ENCODE measurements around the gene VAMP2. TPM values are rescaled to one million over a fixed set of nuclear protein-coding genes. Genes with fewer than 3 reads are reported as not detected.

Gene VAMP2
- total and polyA plus RNA-seq, 2 of the 4 experiments (the other 2 are of a cell fraction), result 2.3 to 33.3 TPM

DNA sequence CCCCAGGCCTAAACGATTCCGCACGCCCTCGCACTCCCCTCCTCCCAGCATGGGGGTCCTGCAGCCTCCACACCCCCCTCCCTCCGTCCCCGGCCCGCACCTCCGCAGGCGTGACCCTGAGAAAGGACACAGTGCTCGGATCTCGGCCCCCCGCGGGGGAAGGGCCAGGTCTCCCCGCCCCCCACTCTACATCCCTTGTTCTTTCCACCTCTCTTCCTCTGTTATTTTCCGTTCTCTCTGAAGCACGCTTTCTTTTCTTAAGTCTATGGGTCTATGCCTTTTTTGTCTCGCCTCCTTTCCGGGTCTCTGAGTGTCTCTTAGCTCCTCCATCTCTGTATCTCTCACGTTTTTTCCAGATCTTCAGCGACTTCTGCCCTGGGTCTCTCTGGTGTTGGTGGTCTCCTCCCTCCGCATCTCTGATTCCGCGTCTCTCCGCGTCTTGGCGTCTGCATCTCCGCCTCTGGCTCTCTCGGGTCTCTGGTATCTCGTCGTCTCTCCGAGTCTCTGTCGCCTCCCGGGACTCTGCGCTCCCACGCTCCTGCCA lies 36.7 kb downstream of the VAMP2 start:
- Histone ChIP-seq H3K56ac (ENCODE audit: extremely low read depth, insufficient read depth, low read length) (no peak overlapping the region), H2BK120ac (ENCODE audit: low read depth, low read length) (no peak overlapping the region), H3K4me2 (ENCODE audit: low read depth, low read length) (peak overlapping the region; percentile 95), H4K8ac (ENCODE audit: low read depth in 2 of 2, low read length in 2 of 2) (peak overlapping the region in 1 of 2 experiments; percentile 47; a peak in 1 of 4 replicates), H3K27me3 (ENCODE audit: control insufficient read depth, insufficient read depth, low read length) (no peaks in the 10 kb centered on the region), H4K91ac (ENCODE audit: insufficient read depth, low read depth, low read length) (no peak overlapping the region), H2BK15ac (ENCODE audit: low read depth, low read length) (no peak overlapping the region), H3K9me3 (ENCODE audit: control insufficient read depth, insufficient read depth, low read length) (no peaks in the 10 kb centered on the region), H3K79me1 (ENCODE audit: low read depth in 1 of 2, low read length in 2 of 2) (no peaks in the 10 kb centered on the region; a peak in 1 of 4 replicates), H3K18ac (ENCODE audit: low read depth, low read length) (no peak overlapping the region), H3K9ac (ENCODE audit: low read depth, low read length) (peak overlapping the region; percentile 15; the same call in 1 of the 2 replicates), H2AK9ac (replicated peaks; ENCODE audit: low read depth, low read length, poor library complexity) (peak overlapping the region; percentile 90), H3K23ac (ENCODE audit: low read depth, low read length) (peak overlapping the region; percentile 69; the same call in 1 of the 2 replicates), H3K27ac (ENCODE audit: insufficient read depth, low read length) (no peak overlapping the region), H2AFZ (replicated peaks; ENCODE audit: low read length, poor library complexity) (peak overlapping the region; percentile 89), H2BK20ac (ENCODE audit: low read depth, low read length) (no peak overlapping the region), H4K20me1 (ENCODE audit: insufficient read depth, low read length) (peaks cover 2% of the 10 kb centered on the region), H2AK5ac (ENCODE audit: low read depth, low read length) (no peak overlapping the region; the same call in 1 of the 2 replicates), H3K4ac (ENCODE audit: low read depth, low read length) (no peak overlapping the region), H2BK5ac (ENCODE audit: low read depth, low read length, poor library complexity, severe bottlenecking) (no peak overlapping the region), H3K4me3 (ENCODE audit: insufficient read depth, low read depth, low read length) (peak overlapping the region; percentile 69), H3K14ac (replicated peaks; ENCODE audit: low read depth, low read length) (no peak overlapping the region), H3K36me3 (ENCODE audit: control insufficient read depth, insufficient read depth, low read length) (no peaks in the 10 kb centered on the region), H4K5ac (ENCODE audit: low read depth, low read length) (no peak overlapping the region), H3K4me1 (ENCODE audit: control insufficient read depth, insufficient read depth, low read length) (peaks cover 8% of the 10 kb centered on the region), H3K9me1 (ENCODE audit: insufficient read depth, low read length) (peaks cover 7% of the 10 kb centered on the region; the same call in 1 of the 2 replicates)
- no peak for DNase-seq
- 0% methylated on average over 9 of the region's 35 CpGs; no CpG with 5 or more reads in 1 of the 2 experiments for WGBS, 2 experiments (ENCODE audit: extremely low coverage in 2 of 2, insufficient read length in 1 of 2)
- BruUV-seq (replicated peaks), result no TSS peak
- dilution Hi-C loops (cut with HindIII; ENCODE audit: low sequenced_read_pairs, unreplicated experiment), result no loop called here
- in situ Hi-C loops (cut with MboI; ENCODE audit: low sequenced_read_pairs), result no loop called here
- CTCF ChIA-PET, result no interaction called here
- TF ChIP-seq BHLHE40 (IDR thresholded peaks at IDR 0.05; ENCODE audit: low read depth, low read length) (no peak), CEBPB (IDR thresholded peaks at IDR 0.05; ENCODE audit: low read depth, low read length) (no peak), RAD21 (IDR thresholded peaks at IDR 0.05; ENCODE audit: low read length) (no peak), RCOR1 (IDR thresholded peaks at IDR 0.05; ENCODE audit: insufficient replicate concordance, low read length) (no peak), MXI1 (IDR thresholded peaks at IDR 0.05; ENCODE audit: borderline replicate concordance, low read depth, low read length) (no peak)
- TF ChIP-seq, protein P1, sequence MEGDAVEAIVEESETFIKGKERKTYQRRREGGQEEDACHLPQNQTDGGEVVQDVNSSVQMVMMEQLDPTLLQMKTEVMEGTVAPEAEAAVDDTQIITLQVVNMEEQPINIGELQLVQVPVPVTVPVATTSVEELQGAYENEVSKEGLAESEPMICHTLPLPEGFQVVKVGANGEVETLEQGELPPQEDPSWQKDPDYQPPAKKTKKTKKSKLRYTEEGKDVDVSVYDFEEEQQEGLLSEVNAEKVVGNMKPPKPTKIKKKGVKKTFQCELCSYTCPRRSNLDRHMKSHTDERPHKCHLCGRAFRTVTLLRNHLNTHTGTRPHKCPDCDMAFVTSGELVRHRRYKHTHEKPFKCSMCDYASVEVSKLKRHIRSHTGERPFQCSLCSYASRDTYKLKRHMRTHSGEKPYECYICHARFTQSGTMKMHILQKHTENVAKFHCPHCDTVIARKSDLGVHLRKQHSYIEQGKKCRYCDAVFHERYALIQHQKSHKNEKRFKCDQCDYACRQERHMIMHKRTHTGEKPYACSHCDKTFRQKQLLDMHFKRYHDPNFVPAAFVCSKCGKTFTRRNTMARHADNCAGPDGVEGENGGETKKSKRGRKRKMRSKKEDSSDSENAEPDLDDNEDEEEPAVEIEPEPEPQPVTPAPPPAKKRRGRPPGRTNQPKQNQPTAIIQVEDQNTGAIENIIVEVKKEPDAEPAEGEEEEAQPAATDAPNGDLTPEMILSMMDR (conservative IDR thresholded peaks at IDR 0.05; ENCODE audit: low read depth, low read length), result no peak
- TF ChIP-seq, protein P2, sequence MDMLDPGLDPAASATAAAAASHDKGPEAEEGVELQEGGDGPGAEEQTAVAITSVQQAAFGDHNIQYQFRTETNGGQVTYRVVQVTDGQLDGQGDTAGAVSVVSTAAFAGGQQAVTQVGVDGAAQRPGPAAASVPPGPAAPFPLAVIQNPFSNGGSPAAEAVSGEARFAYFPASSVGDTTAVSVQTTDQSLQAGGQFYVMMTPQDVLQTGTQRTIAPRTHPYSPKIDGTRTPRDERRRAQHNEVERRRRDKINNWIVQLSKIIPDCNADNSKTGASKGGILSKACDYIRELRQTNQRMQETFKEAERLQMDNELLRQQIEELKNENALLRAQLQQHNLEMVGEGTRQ (IDR thresholded peaks at IDR 0.05; ENCODE audit: low read depth, low read length), result no peak
- POLR2A ChIA-PET (ENCODE audit: unreplicated experiment), result no interaction called here
- intact Hi-C loops (cut with micrococcal nuclease), result loop anchor here (1.0 to 2.0 kb wide), 4 partner anchors 12 to 96 kb away; no protein-coding TSS in a partner anchor
- peak; percentile 0 for ATAC-seq (ENCODE audit: low read depth)
